ENCODE data around the gene NLGN4X.

NLGN4X gene

DNA sequence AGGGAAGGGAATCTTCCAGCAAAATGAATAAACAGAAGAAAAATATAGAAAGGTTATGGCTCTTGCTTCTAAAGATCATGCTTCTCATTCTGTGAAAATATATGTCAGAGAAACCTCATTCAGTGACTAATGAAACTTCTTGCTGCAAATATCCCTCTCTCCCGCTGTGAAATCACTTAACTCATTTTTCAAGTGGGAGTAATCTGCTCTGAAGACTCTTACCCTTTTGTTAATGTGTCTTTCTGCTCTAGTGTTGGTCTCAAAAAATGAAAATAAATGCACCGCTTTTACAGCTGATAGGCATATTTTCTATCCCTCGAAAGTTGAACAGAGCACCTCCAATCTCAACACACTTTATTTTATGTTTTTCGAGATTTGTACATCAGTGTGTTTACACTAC is 252.3 kb downstream of the NLGN4X start:
- no peaks in the 10 kb centered on the region for H3K9me2 ChIP-seq (replicated peaks; ENCODE audit: insufficient read depth, low read length)
- no peaks in the 10 kb centered on the region for H3F3A ChIP-seq (ENCODE audit: insufficient read depth, low read length)
- no peaks in the 10 kb centered on the region for H4K20me1 ChIP-seq (ENCODE audit: insufficient read depth, low read length)
- H3K4me3 ChIP-seq (ENCODE audit: low read length) = no peak overlapping the region
- no peak overlapping the region for H3K9ac ChIP-seq (ENCODE audit: low read length)
- no peaks in the 10 kb centered on the region for H3K9me3 ChIP-seq (replicated peaks; ENCODE audit: insufficient read depth, low read length)
- no peaks in the 10 kb centered on the region for H3K27me3 ChIP-seq (replicated peaks; ENCODE audit: insufficient read depth, low read length)
- H3K27ac ChIP-seq (ENCODE audit: low read length) = no peak overlapping the region
- H2AFZ ChIP-seq (ENCODE audit: low read length) = no peak overlapping the region
- no peak for DNase-seq
- no peaks in the 10 kb centered on the region for H3K36me3 ChIP-seq (replicated peaks; ENCODE audit: insufficient read depth, low read length)
- TF ChIP-seq, protein P1, sequence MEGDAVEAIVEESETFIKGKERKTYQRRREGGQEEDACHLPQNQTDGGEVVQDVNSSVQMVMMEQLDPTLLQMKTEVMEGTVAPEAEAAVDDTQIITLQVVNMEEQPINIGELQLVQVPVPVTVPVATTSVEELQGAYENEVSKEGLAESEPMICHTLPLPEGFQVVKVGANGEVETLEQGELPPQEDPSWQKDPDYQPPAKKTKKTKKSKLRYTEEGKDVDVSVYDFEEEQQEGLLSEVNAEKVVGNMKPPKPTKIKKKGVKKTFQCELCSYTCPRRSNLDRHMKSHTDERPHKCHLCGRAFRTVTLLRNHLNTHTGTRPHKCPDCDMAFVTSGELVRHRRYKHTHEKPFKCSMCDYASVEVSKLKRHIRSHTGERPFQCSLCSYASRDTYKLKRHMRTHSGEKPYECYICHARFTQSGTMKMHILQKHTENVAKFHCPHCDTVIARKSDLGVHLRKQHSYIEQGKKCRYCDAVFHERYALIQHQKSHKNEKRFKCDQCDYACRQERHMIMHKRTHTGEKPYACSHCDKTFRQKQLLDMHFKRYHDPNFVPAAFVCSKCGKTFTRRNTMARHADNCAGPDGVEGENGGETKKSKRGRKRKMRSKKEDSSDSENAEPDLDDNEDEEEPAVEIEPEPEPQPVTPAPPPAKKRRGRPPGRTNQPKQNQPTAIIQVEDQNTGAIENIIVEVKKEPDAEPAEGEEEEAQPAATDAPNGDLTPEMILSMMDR (IDR thresholded peaks at IDR 0.05; ENCODE audit: low read length) = no peak
- no peak for TF ChIP-seq EZH2phosphoT487 (IDR thresholded peaks at IDR 0.05; ENCODE audit: low read length)
- TF ChIP-seq EZH2 (optimal IDR thresholded peaks at IDR 0.05; ENCODE audit: low read depth, low read length) = no peak
- H3K4me2 ChIP-seq (ENCODE audit: low read depth, low read length) = no peak overlapping the region
- no peaks in the 10 kb centered on the region for H3K79me2 ChIP-seq (ENCODE audit: low read length)
- no peaks in the 10 kb centered on the region for H3K4me1 ChIP-seq (ENCODE audit: low read length)

DNA sequence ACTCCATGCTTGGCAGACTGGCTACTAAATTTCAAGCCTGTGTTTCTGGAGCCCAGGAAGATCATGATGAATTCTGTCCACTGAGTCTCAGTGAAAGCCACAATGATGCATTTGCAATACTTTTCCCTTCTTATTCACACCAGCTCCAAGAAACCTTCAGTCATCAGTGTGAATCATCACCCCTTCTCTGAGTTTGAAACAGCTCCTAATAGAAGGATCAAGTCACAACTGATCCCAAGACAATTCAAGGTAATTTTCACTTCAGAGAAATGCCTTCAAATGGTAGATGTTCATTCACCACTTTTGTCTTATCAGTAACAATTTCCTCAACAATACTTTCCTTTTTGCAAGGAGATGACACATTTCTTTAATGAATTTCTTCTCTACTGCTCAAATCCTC is 257.4 kb downstream of the NLGN4X start:
- Histone ChIP-seq H3K27ac (ENCODE audit: low read length) (no peak overlapping the region), H3K9ac (ENCODE audit: low read length) (no peak overlapping the region), H3K4me3 (ENCODE audit: low read length) (no peak overlapping the region), H3F3A (ENCODE audit: insufficient read depth, low read length) (no peaks in the 10 kb centered on the region), H2AFZ (ENCODE audit: low read length) (no peak overlapping the region), H3K27me3 (replicated peaks; ENCODE audit: insufficient read depth, low read length) (no peaks in the 10 kb centered on the region), H3K9me3 (replicated peaks; ENCODE audit: insufficient read depth, low read length) (no peaks in the 10 kb centered on the region), H3K79me2 (ENCODE audit: low read length) (no peaks in the 10 kb centered on the region), H3K4me2 (ENCODE audit: low read depth, low read length) (no peak overlapping the region), H3K9me2 (replicated peaks; ENCODE audit: insufficient read depth, low read length) (no peaks in the 10 kb centered on the region), H4K20me1 (ENCODE audit: insufficient read depth, low read length) (no peaks in the 10 kb centered on the region), H3K36me3 (replicated peaks; ENCODE audit: insufficient read depth, low read length) (no peaks in the 10 kb centered on the region), H3K4me1 (ENCODE audit: low read length) (no peaks in the 10 kb centered on the region)
- TF ChIP-seq, protein P1 (IDR thresholded peaks at IDR 0.05; ENCODE audit: low read length) = no peak
- TF ChIP-seq EZH2phosphoT487 (IDR thresholded peaks at IDR 0.05; ENCODE audit: low read length) (no peak), EZH2 (optimal IDR thresholded peaks at IDR 0.05; ENCODE audit: low read depth, low read length) (no peak)
- DNase-seq = no peak

DNA sequence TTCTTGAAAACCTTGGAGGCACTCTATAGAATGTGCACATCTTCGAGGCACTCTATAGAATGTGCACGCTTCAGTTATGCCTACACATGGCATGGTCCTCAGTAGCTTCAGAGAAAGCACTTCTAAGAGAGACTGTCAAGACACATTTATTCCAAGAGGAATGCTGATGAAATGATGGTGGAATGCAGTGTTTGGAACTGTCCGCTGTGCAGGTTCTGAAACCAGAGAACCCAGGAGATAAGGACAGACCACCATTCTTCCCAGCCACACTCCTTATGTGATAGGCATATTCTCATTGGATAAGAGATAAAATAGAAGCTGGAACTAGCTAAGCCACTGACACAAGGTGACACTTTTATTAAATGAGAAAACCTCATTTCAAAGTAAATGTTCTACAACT is 263.3 kb downstream of the NLGN4X start:
- no peaks in the 10 kb centered on the region for H3F3A ChIP-seq (ENCODE audit: insufficient read depth, low read length)
- no peak for DNase-seq
- no peaks in the 10 kb centered on the region for H3K79me2 ChIP-seq (ENCODE audit: low read length)
- no peak overlapping the region for H3K4me3 ChIP-seq (ENCODE audit: low read length)
- no peak overlapping the region for H3K9ac ChIP-seq (ENCODE audit: low read length)
- H3K4me2 ChIP-seq (ENCODE audit: low read depth, low read length) = no peak overlapping the region
- H3K9me3 ChIP-seq (replicated peaks; ENCODE audit: insufficient read depth, low read length) = no peaks in the 10 kb centered on the region
- H4K20me1 ChIP-seq (ENCODE audit: insufficient read depth, low read length) = no peaks in the 10 kb centered on the region
- no peaks in the 10 kb centered on the region for H3K27me3 ChIP-seq (replicated peaks; ENCODE audit: insufficient read depth, low read length)
- H3K4me1 ChIP-seq (ENCODE audit: low read length) = no peaks in the 10 kb centered on the region
- TF ChIP-seq, protein P1 (IDR thresholded peaks at IDR 0.05; ENCODE audit: low read length) = no peak
- TF ChIP-seq EZH2phosphoT487 (IDR thresholded peaks at IDR 0.05; ENCODE audit: low read length) (no peak), EZH2 (optimal IDR thresholded peaks at IDR 0.05; ENCODE audit: low read depth, low read length) (no peak)
- no peaks in the 10 kb centered on the region for H3K9me2 ChIP-seq (replicated peaks; ENCODE audit: insufficient read depth, low read length)
- no peak overlapping the region for H3K27ac ChIP-seq (ENCODE audit: low read length)
- no peaks in the 10 kb centered on the region for H3K36me3 ChIP-seq (replicated peaks; ENCODE audit: insufficient read depth, low read length)
- no peak overlapping the region for H2AFZ ChIP-seq (ENCODE audit: low read length)
